Kidney epithelial cell (primary cell): ENCODE measurements around the gene AGTPBP1. TPM values are rescaled to one million over a fixed set of nuclear protein-coding genes. Genes with fewer than 3 reads are reported as not detected.
"Not testable (repeated sequence)": the region's sequence is repeated elsewhere in the genome, so short reads cannot be mapped to it uniquely, and the experiment has no call there.

Source experiments
- DNase-seq: peaks from one replicate; pipeline ENCODE4 v3.0.0-alpha.2; 2010; ENCODE audit warnings: low read depth
- H3K27me3 ChIP-seq: 2 replicates; pipeline ENCODE4 v1.6.0; 2011; ENCODE audit warnings: low read length; ENCODE audit not compliant: control insufficient read depth, insufficient read depth
- H3K36me3 ChIP-seq: 2 replicates; pipeline ENCODE4 v1.5.1; 2011; ENCODE audit warnings: low read length; ENCODE audit not compliant: control insufficient read depth, insufficient read depth
- H3K4me3 ChIP-seq: 2 replicates; pipeline ENCODE4 v1.5.1; 2011; ENCODE audit warnings: low read depth, mild to moderate bottlenecking, control low read depth, low read length
- CTCF ChIP-seq: IDR thresholded peaks from 2 replicates; pipeline ENCODE4 v1.5.1; 2011; ENCODE audit warnings: mild to moderate bottlenecking, moderate library complexity, low read length, control low read depth, inconsistent platforms; ENCODE audit not compliant: insufficient read depth, poor library complexity, severe bottlenecking
- total RNA-seq: library from RNA; depleted of rRNA; stranded (reverse); fragments of >200 nt; gene quantifications from 2 replicates; pipeline ENCODE4 v1.2.3, GENCODE V29; 2015

AGTPBP1 gene, protein sequence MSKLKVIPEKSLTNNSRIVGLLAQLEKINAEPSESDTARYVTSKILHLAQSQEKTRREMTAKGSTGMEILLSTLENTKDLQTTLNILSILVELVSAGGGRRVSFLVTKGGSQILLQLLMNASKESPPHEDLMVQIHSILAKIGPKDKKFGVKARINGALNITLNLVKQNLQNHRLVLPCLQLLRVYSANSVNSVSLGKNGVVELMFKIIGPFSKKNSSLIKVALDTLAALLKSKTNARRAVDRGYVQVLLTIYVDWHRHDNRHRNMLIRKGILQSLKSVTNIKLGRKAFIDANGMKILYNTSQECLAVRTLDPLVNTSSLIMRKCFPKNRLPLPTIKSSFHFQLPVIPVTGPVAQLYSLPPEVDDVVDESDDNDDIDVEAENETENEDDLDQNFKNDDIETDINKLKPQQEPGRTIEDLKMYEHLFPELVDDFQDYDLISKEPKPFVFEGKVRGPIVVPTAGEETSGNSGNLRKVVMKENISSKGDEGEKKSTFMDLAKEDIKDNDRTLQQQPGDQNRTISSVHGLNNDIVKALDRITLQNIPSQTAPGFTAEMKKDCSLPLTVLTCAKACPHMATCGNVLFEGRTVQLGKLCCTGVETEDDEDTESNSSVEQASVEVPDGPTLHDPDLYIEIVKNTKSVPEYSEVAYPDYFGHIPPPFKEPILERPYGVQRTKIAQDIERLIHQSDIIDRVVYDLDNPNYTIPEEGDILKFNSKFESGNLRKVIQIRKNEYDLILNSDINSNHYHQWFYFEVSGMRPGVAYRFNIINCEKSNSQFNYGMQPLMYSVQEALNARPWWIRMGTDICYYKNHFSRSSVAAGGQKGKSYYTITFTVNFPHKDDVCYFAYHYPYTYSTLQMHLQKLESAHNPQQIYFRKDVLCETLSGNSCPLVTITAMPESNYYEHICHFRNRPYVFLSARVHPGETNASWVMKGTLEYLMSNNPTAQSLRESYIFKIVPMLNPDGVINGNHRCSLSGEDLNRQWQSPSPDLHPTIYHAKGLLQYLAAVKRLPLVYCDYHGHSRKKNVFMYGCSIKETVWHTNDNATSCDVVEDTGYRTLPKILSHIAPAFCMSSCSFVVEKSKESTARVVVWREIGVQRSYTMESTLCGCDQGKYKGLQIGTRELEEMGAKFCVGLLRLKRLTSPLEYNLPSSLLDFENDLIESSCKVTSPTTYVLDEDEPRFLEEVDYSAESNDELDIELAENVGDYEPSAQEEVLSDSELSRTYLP
- 18.2 and 21.8 TPM in 2 replicates for total RNA-seq

DNA sequence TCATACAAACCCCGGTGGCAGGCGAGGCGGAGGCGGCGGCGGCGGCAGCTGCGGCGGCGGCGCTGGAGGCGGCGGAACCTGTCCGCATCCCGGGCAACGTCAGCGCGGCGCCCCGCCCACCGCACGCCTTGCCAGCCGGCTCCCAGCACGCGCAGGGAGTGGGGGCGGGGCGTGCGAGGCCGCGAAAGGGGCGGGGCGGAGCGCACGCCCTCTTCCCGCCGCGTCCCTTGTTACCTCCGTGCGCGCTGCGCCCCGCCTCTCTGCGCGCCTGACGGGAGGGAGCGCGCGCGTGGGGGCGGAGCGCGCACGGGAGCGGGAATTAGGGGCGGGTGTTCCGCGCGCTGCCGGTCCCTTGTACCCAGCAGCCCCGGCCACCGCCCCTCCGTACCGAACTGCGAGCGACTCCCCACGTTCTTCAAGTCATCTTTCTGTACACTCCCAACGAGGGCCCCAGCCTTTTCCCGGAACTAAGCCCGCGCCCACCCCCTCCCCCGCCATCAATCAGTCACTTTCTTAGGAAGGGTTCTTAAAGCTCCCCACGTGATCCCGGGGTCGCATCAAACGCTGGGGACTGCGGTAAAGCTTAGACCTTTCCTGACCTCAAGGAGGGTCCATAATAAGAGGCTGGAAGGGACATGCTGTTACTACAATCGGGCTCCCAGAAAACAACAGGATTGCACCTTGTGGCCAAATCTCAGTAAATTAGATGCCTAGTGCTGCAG, at the start of gene AGTPBP1:
TSS of gene AGTPBP1 (minus strand) at position 80 of the 722 bp plus-strand sequence. CDS start 29,421 bp downstream, outside the sequence.
- DNase-seq, result peak; percentile 58
- H3K36me3 ChIP-seq, result no peaks in the 10 kb centered on the region
- peak within 1 kb of the TSS; percentile 84 for H3K4me3 ChIP-seq
- TF ChIP-seq CTCF, result no peak
- H3K27me3 ChIP-seq, result no peaks in the 10 kb centered on the region

DNA sequence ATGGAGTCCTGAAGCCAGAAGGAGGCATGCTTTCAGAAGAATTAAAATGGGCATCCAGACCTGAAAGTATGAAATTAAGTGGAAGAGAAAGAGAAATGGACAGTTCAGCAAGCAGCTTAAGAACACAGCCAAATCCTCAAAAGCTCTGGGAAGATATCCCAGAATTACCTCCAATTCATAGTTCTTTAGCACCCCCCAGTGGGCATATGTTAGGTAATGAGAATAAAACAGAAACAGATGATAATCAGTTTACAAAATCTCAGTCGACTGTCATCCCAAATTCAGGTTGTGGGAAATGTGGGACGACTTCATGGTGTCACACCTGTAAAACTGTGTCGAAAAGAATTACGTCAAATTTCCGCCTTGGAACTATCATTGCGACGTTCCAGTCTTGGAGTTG, 44.4 kb upstream of the AGTPBP1 start:
- H3K36me3 ChIP-seq, H3K27me3 ChIP-seq, H3K4me3 ChIP-seq, DNase-seq: not testable (repeated sequence)

DNA sequence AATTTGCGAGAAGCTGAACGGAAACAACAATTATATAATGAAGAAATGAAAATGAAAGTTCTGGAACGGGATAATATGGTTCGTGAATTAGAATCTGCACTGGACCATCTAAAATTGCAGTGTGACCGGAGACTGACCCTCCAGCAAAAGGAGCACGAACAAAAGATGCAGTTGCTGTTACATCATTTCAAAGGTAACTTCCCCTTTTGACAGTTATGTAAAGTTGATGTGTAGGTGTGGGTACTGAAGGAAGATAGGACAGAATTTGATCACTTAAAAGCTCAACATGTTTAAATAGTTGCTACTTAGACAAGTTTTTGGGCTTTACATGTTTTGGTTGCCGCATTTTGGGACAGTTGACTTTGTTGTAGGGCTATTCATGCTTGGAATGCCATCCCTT, 32.1 kb upstream of the AGTPBP1 start:
- H3K36me3 ChIP-seq, H3K4me3 ChIP-seq, H3K27me3 ChIP-seq, DNase-seq: not testable (repeated sequence)

DNA sequence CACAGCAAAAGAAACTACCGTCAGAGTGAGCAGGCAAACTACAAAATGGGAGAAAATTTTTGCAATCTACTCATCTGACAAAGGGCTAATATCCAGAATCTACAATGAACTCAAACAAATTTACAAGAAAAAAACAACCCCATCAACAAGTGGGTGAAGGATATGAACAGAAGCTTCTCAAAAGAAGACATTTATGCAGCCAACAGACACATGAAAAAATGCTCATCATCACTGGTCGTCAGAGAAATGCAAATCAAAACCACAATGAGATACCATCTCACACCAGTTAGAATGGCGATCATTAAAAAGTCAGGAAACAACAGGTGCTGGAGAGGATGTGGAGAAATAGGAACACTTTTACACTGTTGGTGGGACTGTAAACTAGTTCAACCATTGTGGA, 20.0 kb upstream of the AGTPBP1 start:
- not testable (repeated sequence) for H3K27me3 ChIP-seq, H3K36me3 ChIP-seq, DNase-seq

DNA sequence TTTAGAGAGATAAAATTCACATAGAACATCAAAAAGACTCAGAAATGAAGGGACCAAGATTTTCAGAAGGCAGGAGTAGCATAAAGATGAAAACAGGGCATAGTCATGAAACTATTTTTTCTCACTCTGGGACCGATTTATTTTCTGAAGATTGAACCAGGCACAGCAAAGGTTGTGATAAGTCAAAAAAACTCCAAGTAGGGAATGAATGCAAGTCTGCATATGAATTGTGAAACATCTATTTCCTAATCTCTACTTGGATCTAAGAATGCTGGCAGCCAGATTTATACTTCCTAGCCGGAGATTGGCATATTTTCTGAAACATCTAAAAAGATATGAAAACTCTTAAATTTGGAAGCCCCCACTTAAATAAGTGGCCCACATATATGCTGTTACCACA, 16.0 kb upstream of the AGTPBP1 start:
- not testable (repeated sequence) for DNase-seq, H3K36me3 ChIP-seq, H3K27me3 ChIP-seq, H3K4me3 ChIP-seq

More for the DNA sequence above, 20.0 kb upstream of the AGTPBP1 start:
- not testable (repeated sequence) for H3K4me3 ChIP-seq

GRCh38 chr9:85756216-85756615, 14.5 kb upstream of the AGTPBP1 start:
- not testable (repeated sequence) for H3K27me3 ChIP-seq, H3K36me3 ChIP-seq, DNase-seq, H3K4me3 ChIP-seq

GRCh38 chr9:85746309-85746708, 4.6 kb upstream of the AGTPBP1 start:
- no peak for DNase-seq
- Histone ChIP-seq H3K36me3 (no peaks in the 10 kb centered on the region), H3K27me3 (no peaks in the 10 kb centered on the region), H3K4me3 (no peak overlapping the region)
- TF ChIP-seq CTCF, result no peak
